ENCODE measurements around the gene INTS1.

The INTS1 gene

GRCh38 chr7:1475991-1476390, 28.2 kb downstream of the INTS1 start:
- Histone ChIP-seq H3K4me3 (ENCODE audit: low read length) (no peak overlapping the region), H3K4me2 (ENCODE audit: low read depth, low read length) (no peak overlapping the region), H3K27me3 (replicated peaks; ENCODE audit: insufficient read depth, low read length) (no peaks in the 10 kb centered on the region), H3K4me1 (ENCODE audit: low read length) (peaks cover 6% of the 10 kb centered on the region), H3K9ac (ENCODE audit: low read length) (no peak overlapping the region), H3K9me2 (replicated peaks; ENCODE audit: insufficient read depth, low read length) (no peaks in the 10 kb centered on the region), H3K27ac (ENCODE audit: low read length) (no peak overlapping the region), H2AFZ (ENCODE audit: low read length) (no peak overlapping the region), H3F3A (ENCODE audit: insufficient read depth, low read length) (no peaks in the 10 kb centered on the region), H3K36me3 (replicated peaks; ENCODE audit: insufficient read depth, low read length) (no peaks in the 10 kb centered on the region), H3K9me3 (replicated peaks; ENCODE audit: insufficient read depth, low read length) (no peaks in the 10 kb centered on the region), H3K79me2 (ENCODE audit: low read length) (no peaks in the 10 kb centered on the region), H4K20me1 (ENCODE audit: insufficient read depth, low read length) (no peaks in the 10 kb centered on the region)
- TF ChIP-seq EZH2 (optimal IDR thresholded peaks at IDR 0.05; ENCODE audit: low read depth, low read length) (no peak), CTCF (IDR thresholded peaks at IDR 0.05; ENCODE audit: low read length) (no peak), EZH2phosphoT487 (IDR thresholded peaks at IDR 0.05; ENCODE audit: low read length) (no peak)
- no peak for DNase-seq

DNA sequence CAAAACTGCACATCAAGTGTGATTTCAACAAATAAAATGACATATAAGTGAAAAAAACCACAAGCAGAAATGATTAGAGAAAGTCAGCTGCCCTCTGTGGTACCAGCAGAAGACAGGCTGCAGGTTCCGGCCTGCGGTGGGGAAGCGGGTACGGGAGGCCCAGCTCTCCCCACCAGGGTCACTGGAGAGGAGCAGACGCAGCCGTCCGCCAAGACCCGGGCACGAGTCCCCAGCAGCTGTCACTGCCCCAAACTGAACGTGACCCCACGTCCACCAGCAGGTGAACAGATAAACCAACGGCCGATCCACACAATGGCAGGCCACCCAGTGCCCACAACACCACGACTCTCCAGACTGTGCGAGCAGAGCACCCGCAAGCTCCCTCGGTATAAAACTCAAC, 28.8 kb downstream of the INTS1 start:
- Histone ChIP-seq H3K9me3 (replicated peaks; ENCODE audit: insufficient read depth, low read length) (no peaks in the 10 kb centered on the region), H3K79me2 (ENCODE audit: low read length) (no peaks in the 10 kb centered on the region), H3K4me3 (ENCODE audit: low read length) (no peak overlapping the region), H3K36me3 (replicated peaks; ENCODE audit: insufficient read depth, low read length) (no peaks in the 10 kb centered on the region), H3K27ac (ENCODE audit: low read length) (no peak overlapping the region), H3F3A (ENCODE audit: insufficient read depth, low read length) (no peaks in the 10 kb centered on the region), H3K27me3 (replicated peaks; ENCODE audit: insufficient read depth, low read length) (no peaks in the 10 kb centered on the region), H3K9me2 (replicated peaks; ENCODE audit: insufficient read depth, low read length) (no peaks in the 10 kb centered on the region), H4K20me1 (ENCODE audit: insufficient read depth, low read length) (no peaks in the 10 kb centered on the region), H2AFZ (ENCODE audit: low read length) (no peak overlapping the region), H3K9ac (ENCODE audit: low read length) (no peak overlapping the region), H3K4me2 (ENCODE audit: low read depth, low read length) (no peak overlapping the region), H3K4me1 (ENCODE audit: low read length) (peaks cover 6% of the 10 kb centered on the region)
- TF ChIP-seq CTCF (IDR thresholded peaks at IDR 0.05; ENCODE audit: low read length) = no peak
- no peak for TF ChIP-seq EZH2phosphoT487 (IDR thresholded peaks at IDR 0.05; ENCODE audit: low read length)
- no peak for TF ChIP-seq EZH2 (optimal IDR thresholded peaks at IDR 0.05; ENCODE audit: low read depth, low read length)
- no peak for DNase-seq

- Histone ChIP-seq H3K79me2 (ENCODE audit: low read length) (no peaks in the 10 kb centered on the region), H4K20me1 (ENCODE audit: insufficient read depth, low read length) (no peaks in the 10 kb centered on the region), H3F3A (ENCODE audit: insufficient read depth, low read length) (no peaks in the 10 kb centered on the region), H3K9me3 (replicated peaks; ENCODE audit: insufficient read depth, low read length) (no peaks in the 10 kb centered on the region), H3K4me1 (ENCODE audit: low read length) (peaks cover 6% of the 10 kb centered on the region), H3K4me2 (ENCODE audit: low read depth, low read length) (no peak overlapping the region), H2AFZ (ENCODE audit: low read length) (no peak overlapping the region), H3K4me3 (ENCODE audit: low read length) (no peak overlapping the region), H3K27me3 (replicated peaks; ENCODE audit: insufficient read depth, low read length) (no peaks in the 10 kb centered on the region), H3K36me3 (replicated peaks; ENCODE audit: insufficient read depth, low read length) (no peaks in the 10 kb centered on the region), H3K9me2 (replicated peaks; ENCODE audit: insufficient read depth, low read length) (no peaks in the 10 kb centered on the region), H3K27ac (ENCODE audit: low read length) (no peak overlapping the region), H3K9ac (ENCODE audit: low read length) (no peak overlapping the region)
- no peak for DNase-seq
- TF ChIP-seq EZH2phosphoT487 (IDR thresholded peaks at IDR 0.05; ENCODE audit: low read length) (no peak), CTCF (IDR thresholded peaks at IDR 0.05; ENCODE audit: low read length) (no peak), EZH2 (optimal IDR thresholded peaks at IDR 0.05; ENCODE audit: low read depth, low read length) (no peak)
Measured at GRCh38 chr7:1474736-1475135, 29.5 kb downstream of the INTS1 start.

Data from MM.1S (cell line).